HEK293T (cell line): Measurements from ENCODE around the gene PTPRD.

ENCODE experiments used
- BHLHE40 ChIP-seq: fragments of 450-650 bp; IDR thresholded peaks from 2 replicates; pipeline ENCODE4 v1.6.1; 2016; ENCODE audit warnings: mild to moderate bottlenecking, moderate library complexity, borderline replicate concordance
- SP1 ChIP-seq: fragments of 450-650 bp; IDR thresholded peaks from 2 replicates; pipeline ENCODE4 v1.6.1; 2017

DNA sequence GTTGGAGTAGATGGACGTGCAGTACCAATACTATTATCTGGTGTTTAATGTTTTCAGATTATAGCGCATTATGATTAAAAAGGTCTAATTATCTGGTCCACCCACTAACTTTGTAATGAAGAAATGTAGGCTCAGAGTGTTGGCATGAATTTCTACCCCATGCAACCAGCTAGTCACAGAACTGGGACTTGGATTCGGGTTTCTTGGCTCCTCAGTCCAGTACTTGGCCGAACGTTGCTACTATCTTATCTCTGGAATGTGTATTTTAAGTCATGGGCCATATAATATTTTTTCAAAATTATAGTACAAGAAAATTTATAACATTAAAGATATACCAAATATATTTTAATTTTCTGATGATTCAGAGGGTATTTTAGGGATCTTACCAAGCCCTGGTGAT is 2155.7 kb downstream of the PTPRD start:
- TF ChIP-seq BHLHE40 (no peak), SP1 (no peak)
